DMS 273 (cell line): ENCODE measurements around the gene AKR1C2.
"Not testable (repeated sequence)": the region's sequence is repeated elsewhere in the genome, so short reads cannot be mapped to it uniquely, and the experiment has no call there.

Experiments used
- DNase-seq: peaks from one replicate; lab custom pipeline; 2025; ENCODE audit not compliant: unreplicated experiment; lab: John Stamatoyannopoulos, UW

AKR1C2 gene

GRCh38 chr10:5025461-5025881 is 21.8 kb upstream of the AKR1C2 start:
- not testable (repeated sequence) for DNase-seq

GRCh38 chr10:5023177-5023805 is 19.6 kb upstream of the AKR1C2 start:
- no peak for DNase-seq

DNA sequence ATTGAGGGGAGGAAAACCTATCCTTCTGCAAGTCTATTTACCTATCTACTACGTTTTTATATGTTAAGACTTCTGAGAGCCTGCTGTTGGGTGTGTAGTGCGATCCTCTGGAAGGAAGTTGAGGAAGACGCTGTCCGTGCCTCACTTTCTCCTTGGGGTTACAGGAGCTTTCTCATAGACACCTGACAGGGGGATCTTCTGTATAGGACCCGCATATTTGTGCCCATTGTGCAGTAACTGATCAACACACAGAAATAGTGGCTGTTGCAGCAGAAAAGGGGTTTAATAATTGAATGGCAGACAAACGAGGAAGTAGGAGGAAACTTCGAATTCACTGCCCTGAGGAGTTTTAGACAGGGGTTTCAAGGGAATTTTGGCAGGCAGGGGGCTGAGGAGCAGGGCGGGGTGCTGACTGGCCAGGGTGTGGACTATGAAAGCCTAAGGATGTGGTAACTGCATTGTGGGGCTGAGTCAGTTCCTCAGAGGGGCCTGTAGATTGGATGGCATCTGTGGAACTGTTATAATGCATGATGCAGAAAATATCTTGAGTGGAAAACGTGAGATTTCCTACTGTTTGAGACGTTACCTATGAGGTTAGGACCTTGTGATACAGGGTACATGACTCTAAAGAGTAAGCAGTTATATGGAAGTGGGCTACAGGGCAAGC is 18.1 kb upstream of the AKR1C2 start:
- not testable (repeated sequence) for DNase-seq

DNA sequence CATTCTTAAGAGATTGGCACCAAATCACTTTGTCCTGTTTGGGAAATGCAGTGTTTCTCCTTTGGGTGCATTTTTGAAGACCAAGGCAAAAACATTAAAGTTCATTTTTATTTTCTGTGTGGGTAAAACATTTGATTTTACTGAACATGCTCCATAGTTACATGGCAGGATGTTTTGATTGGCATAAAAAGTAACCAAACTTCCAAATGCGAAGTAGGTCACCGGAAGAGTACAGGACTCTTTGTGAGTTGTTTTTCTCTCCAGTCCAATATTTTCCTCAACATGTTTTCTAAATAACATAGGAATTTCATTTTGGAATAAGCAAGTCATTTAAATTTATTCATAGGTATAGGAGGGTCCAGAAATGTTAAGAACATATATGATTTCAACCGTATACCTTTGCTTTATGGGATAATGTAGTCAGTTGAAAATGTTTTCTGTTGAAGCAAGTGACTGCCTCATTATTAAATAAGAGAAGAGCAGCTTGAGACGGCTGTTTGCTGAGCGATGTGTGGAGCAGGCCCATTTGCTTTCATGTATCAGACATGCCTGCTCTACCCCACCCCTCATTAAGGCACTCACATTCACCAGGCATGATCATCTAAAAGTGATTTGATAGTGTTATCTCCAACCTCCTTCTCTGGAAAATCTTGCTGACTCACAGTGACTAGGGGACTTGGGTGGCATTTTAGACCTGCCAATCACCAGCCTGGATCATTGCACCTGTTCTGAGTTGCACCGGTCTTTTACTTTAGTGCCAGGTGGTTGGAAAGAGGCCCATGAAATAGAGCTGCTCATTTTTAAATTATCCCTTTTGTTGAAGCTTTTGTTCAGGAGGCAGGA is 16.3 kb upstream of the AKR1C2 start:
- DNase-seq = not testable (repeated sequence)

GRCh38 chr10:5018671-5019277 is 15.1 kb upstream of the AKR1C2 start:
- DNase-seq = peak; percentile 2

GRCh38 chr10:5018134-5018533 is 14.5 kb upstream of the AKR1C2 start:
- no peak for DNase-seq

DNA sequence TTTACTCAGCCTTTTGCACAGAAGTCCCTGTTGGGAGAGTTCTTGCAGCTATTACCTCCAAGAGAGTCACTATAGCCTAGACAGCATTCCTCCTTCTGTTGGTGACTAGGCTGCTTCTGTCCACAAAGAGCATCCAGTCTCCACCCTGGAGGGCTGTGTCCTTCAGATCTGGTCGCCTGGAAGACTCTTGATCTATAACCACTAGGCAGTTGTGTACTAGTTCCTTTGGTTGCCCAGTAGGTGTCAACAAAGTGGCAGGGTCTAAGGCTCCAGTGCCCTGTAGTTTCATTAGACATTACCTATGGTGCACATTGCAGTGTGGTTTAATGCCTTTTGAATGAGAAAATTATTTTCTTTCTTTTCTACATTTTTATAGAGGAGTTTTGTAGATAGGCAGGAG is 11.3 kb upstream of the AKR1C2 start:
- DNase-seq = peak; percentile 5

DNA sequence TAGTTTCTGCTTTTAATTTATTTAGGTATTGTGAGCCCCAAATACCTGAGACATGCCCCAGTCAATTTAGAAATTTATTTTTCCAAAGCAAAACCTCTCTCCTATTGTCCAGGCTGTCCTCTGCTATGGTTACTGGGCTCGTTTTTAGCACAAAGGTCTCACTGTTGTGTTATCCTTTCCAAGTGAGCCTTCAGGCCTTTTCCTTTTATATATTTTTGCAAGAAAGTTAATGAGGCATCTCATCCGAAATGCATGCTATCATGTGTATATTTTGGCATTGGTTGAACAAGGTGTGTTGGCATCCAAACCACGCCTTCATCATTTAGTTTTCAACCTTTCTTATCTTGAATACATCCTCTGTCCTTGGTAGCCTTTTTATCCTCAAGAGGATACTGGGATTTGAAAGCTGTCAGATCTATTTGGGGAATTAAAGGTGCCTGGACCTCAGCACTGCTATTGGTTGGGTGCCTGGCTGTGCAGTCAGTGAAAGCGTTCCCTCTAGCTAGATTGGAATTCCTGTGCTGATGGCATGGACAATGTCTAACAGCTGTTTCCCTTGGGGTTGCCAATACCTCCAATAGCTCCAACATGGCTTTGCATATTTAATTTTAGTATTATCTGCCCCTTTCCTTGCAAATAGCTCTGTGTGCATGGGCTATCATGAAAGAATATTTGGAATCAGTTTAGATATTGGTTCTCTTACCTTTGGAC is 10.7 kb upstream of the AKR1C2 start:
- not testable (repeated sequence) for DNase-seq

GRCh38 chr10:5013385-5013784 is 9.7 kb upstream of the AKR1C2 start:
- no peak for DNase-seq

- DNase-seq = no peak
These were observed 8.9 kb upstream of the AKR1C2 start for GRCh38 chr10:5012595-5012994.

- not testable (repeated sequence) for DNase-seq
These were observed 7.7 kb upstream of the AKR1C2 start for GRCh38 chr10:5011392-5011791.

DNA sequence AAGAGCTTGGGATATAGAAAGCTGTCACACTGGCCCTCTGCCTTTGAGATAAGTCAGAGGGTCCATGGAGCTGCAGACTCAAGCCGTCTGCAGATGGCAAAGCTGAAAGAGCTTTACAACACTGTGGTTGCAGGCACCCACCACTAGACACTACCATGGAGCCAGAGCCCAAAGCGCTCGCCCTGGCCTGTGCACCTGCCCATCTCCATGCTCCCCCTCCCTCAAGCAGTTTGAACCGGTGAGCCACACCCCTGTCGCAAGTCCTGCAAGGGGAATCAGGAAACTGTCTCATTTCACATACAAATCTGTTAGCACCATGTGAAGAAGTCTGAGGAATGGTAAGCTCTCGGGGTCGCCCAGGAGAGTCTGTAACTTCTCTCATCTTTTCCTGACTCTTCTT is 6.4 kb upstream of the AKR1C2 start:
- DNase-seq = not testable (repeated sequence)

DNA sequence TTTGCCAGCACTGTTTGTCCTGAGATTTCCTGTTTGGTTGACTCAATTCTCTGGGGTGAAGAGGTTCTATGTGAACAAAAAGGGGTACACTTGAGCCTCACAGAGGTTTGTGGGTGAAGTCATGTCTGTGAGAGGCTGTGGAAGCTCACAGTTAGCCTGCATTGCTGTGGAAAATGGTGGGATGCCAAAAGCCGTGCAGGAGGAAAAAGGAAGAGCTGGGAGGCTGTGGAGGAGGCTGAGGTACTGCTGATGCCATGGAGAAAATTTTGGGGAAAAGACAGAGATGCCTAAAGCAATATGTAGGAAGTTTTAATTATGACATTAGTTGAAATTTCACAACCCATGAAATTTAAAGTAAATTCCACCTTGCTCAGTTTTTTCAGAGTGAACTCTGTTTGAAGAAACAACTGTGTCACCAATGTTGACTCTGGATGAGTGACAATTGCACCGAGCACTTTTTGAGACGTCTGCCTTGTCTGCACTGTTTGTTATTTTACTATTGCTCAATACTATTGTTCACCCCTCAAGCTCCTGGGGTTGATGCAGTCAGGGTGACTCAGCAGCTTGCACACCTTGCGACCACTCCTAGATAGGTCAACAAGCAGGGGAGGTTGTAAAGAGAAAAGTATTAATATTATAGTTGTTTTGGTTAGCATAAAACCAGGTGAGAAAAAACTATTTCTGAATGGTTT is 5.3 kb upstream of the AKR1C2 start:
- DNase-seq = not testable (repeated sequence)

DNA sequence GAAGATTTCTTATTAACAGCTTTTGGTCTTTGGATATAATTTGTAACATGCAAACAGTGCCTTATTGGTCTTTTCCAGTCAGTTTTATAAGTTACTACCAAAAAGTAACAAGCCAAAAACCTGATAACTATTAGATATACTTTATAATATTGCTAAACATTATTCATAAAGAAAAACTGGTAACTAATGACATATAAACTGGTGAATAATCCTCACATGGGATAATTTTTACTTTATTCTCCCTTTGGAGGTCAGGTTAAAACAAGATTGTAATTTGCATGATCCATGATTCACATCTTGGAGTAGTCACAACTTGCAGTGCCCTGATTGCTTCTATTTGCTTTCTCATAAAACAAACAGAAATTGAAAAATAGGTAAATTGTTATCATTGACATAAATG is 844 bp upstream of the AKR1C2 start:
- not testable (repeated sequence) for DNase-seq

DNA sequence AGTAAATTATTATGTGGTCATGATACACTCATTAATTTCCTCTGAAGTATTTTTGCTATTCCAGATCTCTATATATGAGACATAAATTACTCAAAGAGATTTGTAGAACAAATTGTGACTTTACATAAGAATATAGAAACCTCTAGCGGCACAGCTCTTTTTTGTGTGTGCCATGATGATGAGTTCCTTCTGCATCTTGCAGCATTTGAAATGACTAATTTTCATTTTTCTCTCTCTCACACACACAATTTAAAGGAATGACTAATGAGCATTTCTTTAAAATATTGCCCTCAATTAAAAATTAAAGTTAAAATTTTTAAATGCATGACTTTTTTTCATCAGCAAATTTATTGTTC is 351 bp upstream of the AKR1C2 start:
- DNase-seq = not testable (repeated sequence)

GRCh38 chr10:5002013-5002727 is 1.5 kb downstream of the AKR1C2 start:
- DNase-seq = no peak

GRCh38 chr10:4998671-4999070 is 5.0 kb downstream of the AKR1C2 start:
- DNase-seq = no peak

- not testable (repeated sequence) for DNase-seq
These were observed 9.4 kb downstream of the AKR1C2 start for GRCh38 chr10:4994260-4994659.

- not testable (repeated sequence) for DNase-seq
These were observed 11.1 kb downstream of the AKR1C2 start for GRCh38 chr10:4992564-4992963.

DNA sequence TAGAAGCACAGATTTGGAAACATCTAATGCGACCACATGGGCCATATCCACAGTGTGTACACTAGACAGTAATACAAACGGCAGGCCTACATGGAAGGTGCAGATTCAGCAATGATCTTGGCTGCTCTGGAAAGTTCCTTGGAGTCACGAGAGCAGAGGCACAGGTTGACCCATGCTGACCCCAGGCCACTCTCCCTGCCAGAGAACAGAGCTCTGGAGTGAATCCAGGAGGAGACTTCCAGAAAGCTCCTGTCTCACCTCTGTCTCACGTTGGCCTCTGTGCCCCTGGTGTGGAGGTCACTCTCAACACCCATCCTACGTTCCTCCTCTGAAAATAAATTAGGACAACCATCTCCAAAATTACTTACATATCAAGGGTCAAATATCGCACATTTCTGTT is 12.2 kb downstream of the AKR1C2 start:
- not testable (repeated sequence) for DNase-seq
